SK-N-SH treated with all-trans-retinoic acid at 6 μM for 48 hours (cell line): Measurements from ENCODE around the gene ULBP3.

ENCODE experiments used
- ARNTL ChIP-seq: fragments of 450-650 bp; formaldehyde crosslinking; IDR thresholded peaks from 2 replicates; pipeline ENCODE4 v1.5.0; 2020; ENCODE audit warnings: low read depth, mild to moderate bottlenecking, moderate library complexity, borderline replicate concordance
- CSDC2 ChIP-seq: fragments of 250-450 bp; sonication (Bioruptor Pico); IDR thresholded peaks from 2 replicates; pipeline ENCODE4 v1.5.0; 2020; ENCODE audit warnings: mild to moderate bottlenecking, moderate library complexity
- ESRRG ChIP-seq: fragments of 250-450 bp; sonication (Bioruptor Pico); IDR thresholded peaks from 2 replicates; pipeline ENCODE4 v1.6.1; 2021; ENCODE audit warnings: mild to moderate bottlenecking
- GLIS3 ChIP-seq: fragments of 250-450 bp; sonication (Bioruptor Pico); IDR thresholded peaks from 2 replicates; pipeline ENCODE4 v1.5.0; 2020; ENCODE audit warnings: mild to moderate bottlenecking, moderate library complexity
- OSR1 ChIP-seq: fragments of 250-450 bp; sonication (Bioruptor Pico); IDR thresholded peaks from 2 replicates; pipeline ENCODE4 v1.8.0; 2022; ENCODE audit warnings: moderate library complexity, mild to moderate bottlenecking, inconsistent platforms
- PATZ1 ChIP-seq: fragments of 250-450 bp; sonication (Bioruptor Pico); IDR thresholded peaks from 2 replicates; pipeline ENCODE4 v1.8.0; 2020; ENCODE audit warnings: mild to moderate bottlenecking, moderate library complexity, borderline replicate concordance
- PPARA ChIP-seq: fragments of 250-450 bp; sonication (Bioruptor Pico); IDR thresholded peaks from 2 replicates; pipeline ENCODE4 v1.5.0; 2020; ENCODE audit warnings: mild to moderate bottlenecking, borderline replicate concordance
- SNAI2 ChIP-seq: fragments of 250-450 bp; sonication (Bioruptor Pico); IDR thresholded peaks from 2 replicates; pipeline ENCODE4 v1.5.0; 2020; ENCODE audit warnings: mild to moderate bottlenecking, moderate library complexity
- ZC3H10 ChIP-seq: fragments of 250-450 bp; sonication (Bioruptor Pico); IDR thresholded peaks from 2 replicates; pipeline ENCODE4 v1.5.1; 2021; ENCODE audit warnings: mild to moderate bottlenecking, moderate library complexity
- ZFP3 ChIP-seq: fragments of 250-450 bp; sonication (Bioruptor Pico); IDR thresholded peaks from 2 replicates; pipeline ENCODE4 v1.5.0; 2020; ENCODE audit warnings: mild to moderate bottlenecking, moderate library complexity
- ZNF70 ChIP-seq: fragments of 450-650 bp; formaldehyde crosslinking; IDR thresholded peaks from 2 replicates; pipeline ENCODE4 v1.5.0; 2020; ENCODE audit warnings: mild to moderate bottlenecking, moderate library complexity
- ZNF8 ChIP-seq: fragments of 450-650 bp; formaldehyde crosslinking; IDR thresholded peaks from 2 replicates; pipeline ENCODE4 v1.5.0; 2020; ENCODE audit warnings: mild to moderate bottlenecking, moderate library complexity
- TF ChIP-seq, protein P1 (sequence below): fragments of 250-450 bp; sonication (Bioruptor Pico); IDR thresholded peaks from 2 replicates; pipeline ENCODE4 v1.8.0; 2021; ENCODE audit warnings: low read depth, mild to moderate bottlenecking, moderate library complexity, borderline replicate concordance
- TF ChIP-seq, protein P2 (sequence below): fragments of 250-450 bp; sonication (Bioruptor Pico); IDR thresholded peaks from 2 replicates; pipeline ENCODE4 v1.5.1; 2020; ENCODE audit warnings: low read depth, mild to moderate bottlenecking, moderate library complexity

GRCh38 chr6:150057501-150057951 lies 11.4 kb downstream of the ULBP3 start:
- TF ChIP-seq, protein P1, sequence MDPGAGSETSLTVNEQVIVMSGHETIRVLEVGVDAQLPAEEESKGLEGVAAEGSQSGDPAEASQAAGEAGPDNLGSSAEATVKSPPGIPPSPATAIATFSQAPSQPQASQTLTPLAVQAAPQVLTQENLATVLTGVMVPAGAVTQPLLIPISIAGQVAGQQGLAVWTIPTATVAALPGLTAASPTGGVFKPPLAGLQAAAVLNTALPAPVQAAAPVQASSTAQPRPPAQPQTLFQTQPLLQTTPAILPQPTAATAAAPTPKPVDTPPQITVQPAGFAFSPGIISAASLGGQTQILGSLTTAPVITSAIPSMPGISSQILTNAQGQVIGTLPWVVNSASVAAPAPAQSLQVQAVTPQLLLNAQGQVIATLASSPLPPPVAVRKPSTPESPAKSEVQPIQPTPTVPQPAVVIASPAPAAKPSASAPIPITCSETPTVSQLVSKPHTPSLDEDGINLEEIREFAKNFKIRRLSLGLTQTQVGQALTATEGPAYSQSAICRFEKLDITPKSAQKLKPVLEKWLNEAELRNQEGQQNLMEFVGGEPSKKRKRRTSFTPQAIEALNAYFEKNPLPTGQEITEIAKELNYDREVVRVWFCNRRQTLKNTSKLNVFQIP (CRISPR knock-in tag), result no peak
- TF ChIP-seq ESRRG (CRISPR knock-in tag) (no peak), CSDC2 (no peak), ZFP3 (CRISPR knock-in tag) (no peak), SNAI2 (CRISPR knock-in tag) (no peak), PATZ1 (CRISPR knock-in tag) (no peak), OSR1 (CRISPR knock-in tag) (no peak), ZNF8 (CRISPR knock-in tag) (no peak), ZC3H10 (no peak), ZNF70 (CRISPR knock-in tag) (no peak), ARNTL (CRISPR knock-in tag) (no peak), PPARA (no peak), GLIS3 (CRISPR knock-in tag) (no peak)
- TF ChIP-seq, protein P2, sequence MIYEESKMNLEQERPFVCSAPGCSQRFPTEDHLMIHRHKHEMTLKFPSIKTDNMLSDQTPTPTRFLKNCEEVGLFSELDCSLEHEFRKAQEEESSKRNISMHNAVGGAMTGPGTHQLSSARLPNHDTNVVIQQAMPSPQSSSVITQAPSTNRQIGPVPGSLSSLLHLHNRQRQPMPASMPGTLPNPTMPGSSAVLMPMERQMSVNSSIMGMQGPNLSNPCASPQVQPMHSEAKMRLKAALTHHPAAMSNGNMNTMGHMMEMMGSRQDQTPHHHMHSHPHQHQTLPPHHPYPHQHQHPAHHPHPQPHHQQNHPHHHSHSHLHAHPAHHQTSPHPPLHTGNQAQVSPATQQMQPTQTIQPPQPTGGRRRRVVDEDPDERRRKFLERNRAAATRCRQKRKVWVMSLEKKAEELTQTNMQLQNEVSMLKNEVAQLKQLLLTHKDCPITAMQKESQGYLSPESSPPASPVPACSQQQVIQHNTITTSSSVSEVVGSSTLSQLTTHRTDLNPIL (CRISPR knock-in tag), result no peak
